ENCODE results near the gene ZFX.
A peak's percentile ranks its signal among the peaks of the same experiment; 100 is the strongest.

The ZFX gene

DNA sequence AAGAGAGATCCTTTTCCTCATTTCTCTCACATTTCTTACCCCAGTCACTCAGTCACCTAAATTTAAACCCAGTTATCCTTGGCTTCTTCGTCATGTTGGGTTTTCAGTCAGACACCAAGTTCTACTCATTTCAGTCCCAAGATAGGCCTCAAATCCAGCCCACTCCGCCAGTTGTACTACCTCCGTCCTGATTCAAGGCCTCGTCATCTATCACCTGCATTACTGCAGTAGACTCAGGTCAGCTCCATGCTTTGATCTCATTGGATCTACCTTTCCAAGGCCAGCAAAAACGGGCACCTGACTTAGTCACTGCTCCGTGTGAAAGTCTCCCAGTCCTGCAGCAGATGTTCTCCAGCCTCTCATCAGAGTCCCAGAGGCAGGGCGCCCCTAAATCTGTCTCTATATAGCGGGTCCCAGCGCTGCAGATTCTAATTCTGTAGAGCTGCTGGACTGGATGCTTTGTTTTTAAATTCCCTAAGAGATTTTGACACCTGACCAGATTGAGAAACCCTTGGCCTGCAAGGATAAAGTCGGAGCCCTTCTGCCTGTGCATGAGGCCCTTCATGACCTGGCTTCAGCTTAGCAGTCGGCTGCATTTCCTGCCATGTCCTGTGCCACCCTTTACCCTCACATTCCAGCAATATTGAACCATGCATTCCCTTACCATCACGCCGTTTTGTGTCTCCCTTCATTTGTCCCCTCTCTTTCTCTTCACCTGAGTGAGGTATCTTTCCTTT lies 53.7 kb downstream of the ZFX start:
- DNase-seq = no peak

DNA sequence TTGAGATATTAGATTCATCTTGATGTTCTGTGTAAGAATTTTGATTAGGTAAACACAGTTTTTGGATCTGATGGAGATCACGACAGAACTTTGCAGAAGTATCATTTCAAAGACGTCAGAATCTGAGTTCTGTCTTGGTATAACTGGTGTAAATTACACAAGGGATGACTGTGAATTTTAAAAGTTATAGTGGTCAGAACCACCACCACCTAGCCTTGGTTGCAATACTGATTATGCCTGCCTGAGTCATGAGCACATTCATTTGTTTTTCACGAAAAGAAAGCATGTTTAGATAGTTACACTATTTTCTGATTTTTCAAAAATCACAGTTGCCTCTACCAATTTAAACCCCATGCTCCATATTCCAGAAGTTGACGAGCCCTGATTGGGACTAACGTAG lies 54.8 kb downstream of the ZFX start:
- DNase-seq = no peak

DNA sequence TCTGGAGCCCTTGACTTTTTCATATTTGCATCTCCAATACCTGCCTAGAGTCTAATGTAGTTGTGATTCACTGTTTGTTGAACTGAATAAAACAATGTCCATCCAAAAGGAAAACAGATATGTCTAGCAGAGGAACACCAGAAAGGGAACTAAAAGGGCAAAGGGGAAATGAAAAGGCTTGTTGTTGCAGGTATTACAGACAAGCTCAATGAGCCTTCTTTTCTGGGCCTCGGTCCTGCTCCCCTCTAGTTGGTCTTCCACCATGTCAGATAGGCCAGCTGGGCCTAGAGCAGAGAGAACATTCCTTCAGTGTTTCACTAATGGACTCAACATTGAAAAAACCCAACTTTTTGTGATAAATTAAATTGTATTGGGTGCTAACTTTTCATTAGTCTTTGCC lies 55.4 kb downstream of the ZFX start:
- DNase-seq = no peak

DNA sequence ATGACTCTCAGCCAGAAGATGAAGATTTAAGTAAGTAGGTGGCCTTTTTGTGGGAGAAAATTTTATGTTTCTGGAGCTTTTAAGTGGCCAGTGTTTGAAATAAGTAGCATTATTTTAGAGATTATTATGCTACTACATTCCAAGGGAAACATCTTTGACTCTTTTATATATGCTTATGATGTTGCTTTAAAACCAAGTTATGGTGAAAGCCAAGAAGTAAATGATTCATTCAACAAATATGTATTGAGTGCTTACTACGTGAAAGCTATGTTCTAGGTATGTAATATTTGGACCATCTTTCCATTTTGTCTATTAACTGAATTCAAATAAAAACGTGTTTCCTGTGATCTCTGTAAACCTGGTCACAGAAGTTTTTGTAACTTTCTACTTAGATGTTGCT lies 58.3 kb downstream of the ZFX start:
- no peak for DNase-seq

DNA sequence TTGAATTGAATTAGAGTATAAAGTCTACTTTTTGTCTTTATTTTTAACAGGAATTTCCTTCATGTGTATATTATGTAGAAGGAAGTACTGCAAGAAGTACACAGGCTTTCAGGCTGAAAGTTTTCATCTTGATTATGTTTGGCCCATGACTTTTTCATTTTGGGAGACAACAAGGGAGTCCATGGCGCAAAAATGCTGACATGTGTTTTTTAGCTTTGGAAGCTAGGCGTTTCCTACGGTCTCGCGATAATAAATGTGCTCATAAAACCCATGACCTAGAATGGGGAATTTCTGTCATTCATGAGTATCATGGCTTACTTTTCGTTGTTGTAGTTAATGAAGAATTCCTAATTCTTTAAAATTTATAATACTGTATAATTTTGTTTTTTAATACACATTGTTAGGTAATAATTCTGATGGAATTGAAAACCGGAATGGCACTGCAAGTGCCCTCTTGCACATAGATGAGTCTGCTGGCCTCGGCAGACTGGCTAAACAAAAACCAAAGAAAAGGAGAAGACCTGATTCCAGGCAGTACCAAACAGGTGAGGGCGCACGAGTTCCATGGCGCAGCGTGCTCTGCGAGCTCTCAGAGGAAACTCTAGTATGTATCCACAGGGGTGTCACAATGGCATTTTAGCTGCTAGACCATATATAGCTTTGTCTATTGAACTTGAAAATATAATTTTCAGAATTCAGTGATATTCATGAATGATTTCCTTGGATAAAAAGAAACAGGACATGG lies 59.1 kb downstream of the ZFX start:
- no peak for DNase-seq

DNA sequence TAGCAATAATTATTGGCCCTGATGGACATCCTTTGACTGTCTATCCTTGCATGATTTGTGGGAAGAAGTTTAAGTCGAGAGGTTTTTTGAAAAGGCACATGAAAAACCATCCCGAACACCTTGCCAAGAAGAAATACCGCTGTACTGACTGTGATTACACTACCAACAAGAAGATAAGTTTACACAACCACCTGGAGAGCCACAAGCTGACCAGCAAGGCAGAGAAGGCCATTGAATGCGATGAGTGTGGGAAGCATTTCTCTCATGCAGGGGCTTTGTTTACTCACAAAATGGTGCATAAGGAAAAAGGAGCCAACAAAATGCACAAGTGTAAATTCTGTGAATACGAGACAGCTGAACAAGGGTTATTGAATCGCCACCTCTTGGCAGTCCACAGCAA lies 60.7 kb downstream of the ZFX start:
- no peak for DNase-seq

DNA sequence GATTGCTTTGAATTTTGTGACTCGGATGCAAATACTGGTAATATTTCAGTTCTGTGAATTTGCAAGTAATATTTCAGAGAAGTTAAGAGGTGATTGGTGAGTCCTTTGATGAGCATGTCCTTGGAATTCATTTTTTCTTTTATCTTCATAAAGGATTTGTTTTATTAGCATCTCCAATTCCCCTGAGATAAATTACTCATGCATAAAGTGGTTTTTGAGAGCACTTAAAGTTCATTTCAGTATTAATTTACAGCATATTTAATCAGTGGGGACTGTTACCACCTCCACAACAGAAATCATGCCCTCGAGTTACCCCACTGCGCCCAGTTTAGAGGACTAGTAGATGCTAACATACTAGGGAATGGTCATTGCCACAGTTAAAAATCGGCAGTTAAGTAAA lies 65.0 kb downstream of the ZFX start:
- DNase-seq = no peak

DNA sequence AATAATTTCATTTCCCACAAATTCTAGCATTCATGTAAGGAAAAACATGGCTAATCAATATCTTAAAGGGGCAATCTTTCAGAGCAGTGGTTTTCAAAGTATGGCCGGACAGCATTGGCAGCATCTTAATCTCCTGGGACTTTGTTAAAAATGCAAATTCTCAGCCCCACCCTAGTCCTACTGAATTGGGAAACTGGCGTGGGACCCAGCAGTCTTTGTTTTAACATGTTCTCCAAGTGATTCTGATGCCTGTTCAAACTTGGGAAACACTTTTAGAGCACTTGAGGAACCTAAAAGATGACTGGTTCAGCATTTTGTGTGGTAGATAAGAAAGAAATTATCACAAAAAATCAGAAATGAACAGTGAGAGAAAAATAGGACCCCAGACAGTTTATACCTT lies 65.7 kb downstream of the ZFX start:
- no peak for DNase-seq

DNA sequence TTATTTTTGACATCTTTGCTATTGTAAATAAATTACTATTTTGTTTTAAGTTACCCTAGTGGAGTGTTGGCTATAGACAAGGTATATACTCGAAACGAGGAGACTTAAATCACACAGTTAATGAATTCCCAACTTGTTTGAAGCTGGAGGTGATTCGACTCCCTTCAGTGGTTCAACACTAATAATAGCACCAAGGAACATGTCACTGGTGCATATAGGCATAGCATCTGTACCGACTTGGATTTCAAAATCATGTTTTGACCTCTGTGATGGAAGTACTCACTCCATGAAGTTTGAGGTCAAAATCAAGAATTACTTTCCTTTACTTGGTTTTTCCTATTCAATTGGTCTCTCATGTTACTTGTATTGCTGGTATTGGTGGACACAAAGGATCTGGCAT lies 66.5 kb downstream of the ZFX start:
- DNase-seq = no peak

DNA sequence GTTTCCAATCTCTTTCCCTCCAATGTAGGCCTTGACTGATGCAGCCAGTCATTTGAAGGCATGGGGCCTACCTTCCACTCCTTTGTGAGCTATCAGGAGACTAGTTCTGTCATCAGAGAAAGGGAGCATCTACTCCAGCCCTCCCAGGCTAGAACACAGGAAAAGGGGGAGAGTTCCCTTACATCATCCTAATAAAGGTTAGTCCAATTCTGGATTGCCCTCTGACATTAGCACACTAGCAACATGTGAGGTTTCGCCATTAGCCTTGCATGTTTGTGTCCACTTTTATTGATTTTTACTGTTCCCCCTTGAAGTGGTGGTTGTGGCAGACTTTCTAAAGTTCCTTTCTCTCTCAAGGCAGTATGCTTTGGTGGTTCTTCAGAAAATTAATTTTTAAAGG lies 67.3 kb downstream of the ZFX start:
- DNase-seq = no peak

DNA sequence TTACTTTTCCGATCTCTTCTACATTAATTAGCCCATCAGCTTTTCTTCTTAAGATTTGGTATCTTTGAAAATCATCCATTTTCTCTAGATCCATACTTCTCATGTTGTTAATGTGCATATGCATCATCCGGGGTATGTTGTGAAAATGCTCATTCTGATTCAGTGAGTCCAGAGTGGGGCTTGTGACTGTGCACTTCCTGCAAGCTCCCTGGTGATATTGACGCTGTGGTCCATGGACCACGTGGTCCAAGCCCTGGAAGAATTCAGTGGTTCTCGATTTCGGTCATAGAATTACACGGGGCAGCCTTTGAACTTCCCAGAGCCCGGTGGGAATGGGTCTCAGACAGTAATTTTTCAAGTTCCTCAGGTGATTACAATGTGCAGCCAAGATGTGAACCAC lies 69.8 kb downstream of the ZFX start:
- no peak for DNase-seq

DNA sequence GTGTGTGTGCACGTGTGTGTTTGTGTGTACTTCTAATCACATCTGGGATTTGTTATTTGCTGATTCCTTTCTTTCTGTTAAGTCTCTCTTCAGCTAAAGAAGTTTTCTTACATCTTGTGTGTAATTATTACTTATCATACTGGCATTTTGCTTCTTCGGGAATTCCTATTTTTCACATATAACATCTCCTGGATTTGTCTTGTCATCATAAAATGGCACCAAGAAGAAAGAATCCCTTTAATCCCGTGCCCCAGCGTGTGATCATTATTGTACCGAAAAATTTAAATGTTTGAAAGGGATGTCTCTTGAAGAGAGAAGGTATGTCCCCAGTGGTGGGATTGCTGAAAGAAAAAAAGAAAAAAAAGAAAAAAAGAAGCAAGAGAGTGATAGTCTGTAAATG lies 72.3 kb downstream of the ZFX start:
- no peak for DNase-seq

DNA sequence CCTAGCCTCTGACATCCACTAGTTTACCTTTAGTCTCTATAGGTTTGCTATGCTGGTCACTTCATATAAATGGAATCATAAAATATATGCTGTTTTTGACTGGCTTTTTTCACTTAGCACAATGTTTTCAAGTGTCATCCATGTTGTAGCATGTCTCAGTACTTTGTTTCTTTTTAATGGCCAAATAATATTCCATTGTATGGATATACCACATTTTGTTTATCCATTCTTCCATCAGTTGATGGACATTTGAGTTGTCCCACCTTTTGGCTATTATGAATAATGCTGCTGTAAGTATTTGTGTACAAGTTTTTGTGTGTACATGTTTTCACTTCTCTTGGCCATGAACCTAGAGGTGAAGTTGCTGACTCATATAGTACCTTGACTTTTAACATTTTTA lies 75.7 kb downstream of the ZFX start:
- no peak for DNase-seq

DNA sequence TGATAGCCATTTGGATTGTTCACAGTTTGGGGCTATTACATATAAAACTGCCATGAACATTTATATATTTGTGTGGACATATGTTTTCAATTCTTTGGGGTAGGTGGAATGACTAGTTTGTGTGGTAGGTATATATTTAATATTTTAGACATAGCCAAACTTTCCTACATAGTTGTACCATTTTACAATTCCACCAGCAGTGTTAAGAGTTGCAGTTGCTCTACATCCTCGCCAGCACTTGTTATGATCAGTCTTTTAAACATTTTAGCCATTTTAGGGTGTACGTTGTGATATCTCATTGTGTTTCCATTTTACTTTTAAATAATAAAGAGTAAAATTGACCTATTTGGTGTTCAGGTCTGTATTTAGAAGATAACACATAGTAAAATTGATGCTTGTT lies 76.6 kb downstream of the ZFX start:
- DNase-seq = no peak

DNA sequence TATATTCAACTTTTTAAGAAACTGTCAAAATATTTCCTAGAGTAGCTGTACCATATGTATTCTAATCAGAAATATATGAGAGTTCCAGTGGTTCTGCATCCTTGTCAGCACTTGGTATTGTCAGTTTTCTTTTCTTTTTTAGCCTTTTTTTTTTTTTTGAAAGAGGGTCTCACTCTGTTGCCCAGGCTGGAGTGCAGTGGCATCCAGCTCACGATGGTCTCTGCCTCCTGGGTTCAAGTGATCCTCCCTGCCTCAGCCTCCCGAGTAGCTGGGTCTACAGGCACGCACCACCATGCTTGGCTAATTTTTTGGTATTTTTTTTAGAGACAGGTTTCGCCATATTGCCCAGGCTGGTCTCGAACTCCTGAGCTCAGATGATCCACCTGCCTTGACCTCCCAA lies 79.1 kb downstream of the ZFX start:
- DNase-seq = no peak

DNA sequence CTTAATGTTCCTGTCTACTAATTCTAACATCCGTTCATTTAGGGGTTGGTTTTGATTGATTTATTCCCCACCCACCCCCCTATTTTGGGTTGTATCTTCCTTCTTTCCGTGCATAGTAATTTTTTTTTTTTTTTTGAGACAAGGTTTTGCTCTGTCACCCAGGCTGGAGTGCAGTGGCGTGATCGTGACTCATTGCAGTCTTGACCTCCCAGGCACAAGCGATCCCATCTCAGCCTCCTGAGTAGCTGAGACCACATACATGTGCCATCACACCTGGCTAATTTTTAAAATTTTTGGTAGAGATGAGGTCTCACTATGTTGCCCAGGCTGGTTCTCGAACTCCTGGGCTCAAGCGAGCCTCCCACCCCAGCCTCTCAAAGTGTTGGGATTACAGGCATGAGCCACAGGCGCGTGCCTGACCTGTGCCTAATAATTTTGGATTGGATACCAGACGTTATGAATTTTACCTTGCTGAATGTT lies 79.9 kb downstream of the ZFX start:
- DNase-seq = no peak

DNA sequence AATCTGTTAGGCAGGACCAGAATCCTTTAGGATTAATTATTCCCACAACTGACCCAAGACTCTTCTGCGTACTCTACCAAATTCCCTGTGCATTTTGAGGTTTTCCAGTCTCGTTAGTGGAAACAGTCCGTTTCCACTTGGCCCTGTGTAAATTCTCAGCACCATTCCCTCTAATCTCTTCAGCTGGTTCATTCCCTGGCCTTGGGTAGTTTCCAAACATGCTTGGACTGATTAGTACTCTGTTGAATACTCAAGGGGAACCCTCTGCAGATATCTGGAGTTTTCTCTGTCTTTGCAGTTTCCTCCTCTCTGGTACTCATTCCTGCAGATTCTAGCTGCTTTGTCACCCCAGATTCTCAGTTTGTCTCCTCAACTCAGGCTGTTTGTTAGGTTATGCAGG lies 80.4 kb downstream of the ZFX start:
- DNase-seq = no peak

DNA sequence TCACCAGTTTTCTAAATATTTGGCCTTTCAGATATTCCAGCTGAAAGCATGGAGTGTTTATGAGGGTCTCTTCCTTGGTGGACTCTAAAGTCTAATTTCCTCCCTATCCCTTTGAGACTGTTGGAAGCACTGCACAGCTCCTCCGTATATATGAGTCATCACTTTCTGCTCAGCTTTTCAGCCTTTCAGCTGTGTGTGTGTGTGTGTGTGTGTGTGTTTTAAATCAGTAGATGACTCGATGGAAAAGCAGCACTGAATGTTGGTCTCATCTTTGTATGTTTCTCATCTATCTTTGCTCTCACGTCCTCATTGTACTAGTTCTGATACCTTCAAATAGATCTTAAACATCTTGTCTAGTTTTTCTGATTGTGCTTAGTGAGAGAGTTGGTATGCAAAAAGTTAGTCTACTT lies 81.6 kb downstream of the ZFX start:
- no peak for DNase-seq

DNA sequence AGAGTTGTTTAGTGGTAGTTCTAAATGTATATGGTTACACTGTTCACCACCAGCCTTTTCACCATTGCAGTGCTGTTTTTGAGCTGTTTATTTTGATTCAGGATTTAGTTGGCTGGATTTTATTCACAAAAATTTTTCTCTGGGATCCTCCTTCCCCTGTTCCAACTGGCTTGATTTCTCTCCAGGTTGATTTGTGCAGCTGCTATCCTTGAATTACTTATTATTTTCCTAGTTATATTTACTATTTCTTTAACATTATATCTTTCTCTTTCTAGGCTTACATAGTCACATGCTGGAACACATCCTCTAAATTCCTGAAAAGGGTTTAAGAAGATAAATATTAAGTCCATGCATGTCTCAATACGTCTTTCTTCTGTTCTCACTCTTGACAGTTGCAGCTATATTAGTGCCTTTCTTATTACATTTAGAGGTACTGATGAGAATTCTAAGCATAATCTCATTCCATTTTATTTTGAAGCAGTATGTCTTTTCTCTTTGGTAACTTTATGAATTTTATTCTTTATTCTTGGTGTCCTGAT lies 82.2 kb downstream of the ZFX start:
- DNase-seq = no peak

DNA sequence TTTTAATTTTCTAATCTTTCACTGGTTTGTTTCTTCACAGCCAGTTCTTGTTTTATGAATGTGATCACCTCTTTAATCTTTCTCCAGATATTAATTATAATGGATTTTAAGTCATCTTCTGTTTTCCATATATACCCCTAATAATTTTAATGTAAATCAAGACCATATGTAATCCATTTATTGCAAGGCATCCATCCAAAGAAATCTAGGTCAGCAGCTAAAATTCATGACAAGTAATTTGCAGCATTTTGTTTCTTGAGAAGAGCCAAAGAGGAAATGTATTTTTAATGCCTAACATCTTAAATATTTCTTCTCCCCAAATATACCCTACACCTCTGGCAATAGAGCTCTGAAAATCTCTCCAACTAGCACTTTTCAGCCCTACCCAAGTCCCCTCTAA lies 83.3 kb downstream of the ZFX start:
- no peak for DNase-seq

DNA sequence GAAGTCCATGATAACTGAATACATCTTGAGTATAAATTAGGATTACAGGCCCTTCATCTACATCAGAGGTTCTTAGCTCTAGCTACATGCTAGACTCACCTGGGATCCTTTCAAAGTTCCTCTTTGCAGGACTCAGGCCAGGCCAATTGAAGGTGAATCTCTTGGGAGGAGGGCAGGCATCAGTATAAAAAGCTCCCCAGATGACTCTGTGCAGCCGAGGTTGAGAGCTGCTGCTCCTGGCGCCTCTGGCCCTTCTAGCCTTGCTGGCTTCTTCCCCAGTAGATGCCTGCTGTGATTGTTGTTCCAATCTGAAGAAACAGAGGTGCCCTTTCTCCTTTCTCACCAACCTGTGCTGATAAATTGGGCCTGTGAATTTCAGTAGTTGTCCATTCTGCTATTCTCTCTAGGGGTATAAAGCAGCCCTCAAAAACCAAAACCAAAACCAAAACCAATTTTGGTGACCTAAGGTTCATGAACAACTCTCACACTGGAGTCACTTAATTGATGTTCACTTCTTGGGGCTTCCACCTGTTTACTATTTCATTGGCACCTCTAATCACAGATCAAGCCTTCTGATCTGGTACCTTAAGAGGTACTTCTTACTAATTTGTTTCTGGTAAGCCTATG lies 85.7 kb downstream of the ZFX start:
- no peak for DNase-seq

DNA sequence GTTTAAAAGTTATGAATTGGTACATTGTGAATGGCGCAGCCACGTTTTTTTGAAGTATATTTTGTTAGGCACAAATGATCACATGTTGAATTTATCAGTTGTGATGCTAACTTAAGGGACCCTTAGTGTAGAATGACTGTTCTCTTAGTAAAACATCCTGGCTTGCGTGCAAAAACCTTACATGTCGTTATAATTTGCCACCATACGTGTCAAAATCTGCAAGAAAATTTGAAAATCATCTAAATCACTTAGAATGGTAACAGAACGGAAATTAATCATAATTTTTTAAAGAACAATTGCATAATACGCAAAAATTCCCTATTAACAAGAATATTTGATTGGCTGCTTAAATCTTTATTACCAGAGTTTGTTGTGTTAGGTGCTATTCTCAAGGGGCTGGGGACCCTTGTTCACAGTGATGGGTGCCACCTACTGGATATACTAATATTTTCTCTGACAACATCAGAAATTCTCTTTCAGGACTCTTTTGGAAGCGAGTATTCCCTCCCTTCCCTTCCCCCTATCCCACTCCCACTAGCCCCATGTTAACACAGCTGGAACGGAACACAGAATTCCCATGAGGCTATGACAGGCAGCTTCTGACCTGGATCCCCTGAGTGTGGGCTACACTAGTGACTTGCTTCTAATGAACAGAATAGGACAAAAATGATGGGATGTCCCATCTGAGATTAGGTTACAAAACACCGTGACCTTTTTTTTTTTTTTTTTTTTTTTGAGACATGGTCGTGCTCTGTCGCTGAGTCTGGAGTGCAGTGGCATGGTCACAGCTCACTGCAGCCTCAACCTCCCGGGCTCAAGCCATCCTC lies 92.5 kb downstream of the ZFX start:
- DNase-seq = peak; percentile 11

DNA sequence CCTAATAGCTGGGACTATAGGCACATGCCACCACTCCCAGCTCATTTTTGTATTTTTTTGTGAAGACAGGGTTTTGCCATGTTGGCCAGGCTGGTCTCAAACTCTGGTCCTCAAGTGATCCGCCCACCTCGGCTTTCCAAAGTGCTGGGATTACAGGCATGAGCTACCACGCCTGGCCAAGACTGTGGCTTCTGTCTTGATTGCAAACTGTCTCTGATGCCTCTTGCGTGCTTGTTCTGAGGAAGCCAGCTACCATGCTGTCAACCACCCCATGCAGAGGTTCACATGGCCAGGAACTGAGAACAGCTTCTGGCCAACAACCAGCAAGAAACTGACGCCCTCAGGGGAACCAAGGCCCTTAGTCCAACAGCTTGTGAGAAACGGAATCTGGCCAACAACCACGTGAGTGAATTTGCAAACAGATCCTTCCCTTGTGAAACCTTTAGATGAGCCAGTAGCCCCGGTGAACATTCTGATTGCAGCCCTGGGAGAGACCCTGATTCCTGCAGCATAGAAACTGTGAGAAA lies 93.2 kb downstream of the ZFX start:
- DNase-seq = no peak
